DLD1 (cell line): ENCODE results near the gene ADAMTS6.

Experiments used
- in situ Hi-C: cut with HindIII; loops from 2 replicates; pipeline ENCODE4 v1.10.0; 2017; ENCODE audit warnings: low sequenced_read_pairs

ADAMTS6 gene

DNA sequence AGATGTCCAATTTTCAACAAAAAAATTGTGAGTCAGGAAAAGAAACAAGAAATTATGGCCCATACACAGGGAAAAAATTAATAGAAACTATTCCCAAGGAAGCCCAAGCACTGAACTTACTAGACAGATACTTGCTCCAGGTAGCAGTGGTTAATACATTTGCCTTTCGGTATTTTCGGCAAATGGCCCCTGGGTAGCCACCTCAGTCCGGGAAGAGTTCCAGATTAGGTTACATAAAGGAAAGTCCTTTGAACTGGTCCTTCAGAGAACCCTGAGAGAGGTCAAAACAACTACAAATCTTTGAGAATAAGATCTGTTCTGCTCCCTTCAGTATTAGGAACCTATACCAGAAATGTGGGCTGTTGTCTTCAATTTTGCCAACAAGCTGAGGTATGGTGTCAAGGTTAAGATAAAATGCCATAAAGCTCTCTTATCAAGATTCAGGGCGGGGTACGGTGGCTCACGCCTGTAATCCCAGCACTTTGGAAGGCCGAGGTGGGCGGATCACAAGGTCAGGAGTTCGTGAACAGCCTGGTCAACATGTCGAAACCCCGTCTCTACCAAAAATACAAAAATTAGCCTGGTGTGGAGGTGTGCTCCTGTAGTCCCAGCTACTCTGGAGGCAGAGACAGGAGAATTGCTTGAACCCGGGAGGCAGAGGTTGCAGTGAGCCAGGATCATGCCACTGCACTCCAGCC, 369.6 kb downstream of the ADAMTS6 start:
- in situ Hi-C loops = no loop called here

DNA sequence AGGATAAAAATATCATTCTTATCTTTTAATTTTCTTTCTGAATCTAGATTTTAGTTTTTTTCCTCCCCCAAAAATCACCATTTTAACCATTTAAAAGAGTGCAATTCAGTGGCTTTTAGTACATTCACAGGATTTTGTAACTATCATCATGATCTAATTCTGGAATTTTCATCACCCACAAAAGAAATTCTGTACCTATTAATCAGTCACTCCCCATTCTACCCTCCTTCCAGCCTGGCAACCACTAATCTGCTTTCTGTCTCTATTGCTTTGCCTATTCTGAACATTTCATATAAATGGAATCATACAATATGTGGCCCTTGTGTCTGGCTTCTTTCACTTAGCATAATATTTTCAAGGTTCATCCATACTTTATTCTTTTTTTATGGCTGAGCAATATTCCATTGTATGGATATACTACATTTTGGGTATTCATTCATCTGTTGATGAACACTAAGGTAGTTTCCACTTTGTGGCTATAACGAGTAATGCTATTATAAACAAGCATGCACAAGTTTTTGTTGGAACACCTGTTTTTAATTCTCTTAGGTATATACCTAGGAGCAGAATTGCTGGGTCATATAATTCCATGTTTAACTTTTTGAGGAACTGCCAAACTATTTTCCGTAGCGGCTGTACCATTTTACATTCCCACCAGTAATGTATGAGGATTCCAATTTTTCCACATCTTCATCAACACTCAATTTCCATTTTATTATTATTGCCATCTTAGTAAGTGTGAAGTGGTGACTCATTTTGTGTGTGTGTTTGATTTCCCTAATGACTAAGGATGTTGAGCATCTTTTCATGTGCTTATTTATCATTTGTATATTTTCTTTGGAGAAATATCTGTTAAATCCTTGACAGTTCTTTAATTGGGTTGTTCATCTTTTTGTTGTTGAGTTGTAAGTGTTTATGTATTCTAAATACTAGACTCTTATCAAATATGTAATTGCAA, 372.7 kb downstream of the ADAMTS6 start:
- in situ Hi-C loops = no loop called here

DNA sequence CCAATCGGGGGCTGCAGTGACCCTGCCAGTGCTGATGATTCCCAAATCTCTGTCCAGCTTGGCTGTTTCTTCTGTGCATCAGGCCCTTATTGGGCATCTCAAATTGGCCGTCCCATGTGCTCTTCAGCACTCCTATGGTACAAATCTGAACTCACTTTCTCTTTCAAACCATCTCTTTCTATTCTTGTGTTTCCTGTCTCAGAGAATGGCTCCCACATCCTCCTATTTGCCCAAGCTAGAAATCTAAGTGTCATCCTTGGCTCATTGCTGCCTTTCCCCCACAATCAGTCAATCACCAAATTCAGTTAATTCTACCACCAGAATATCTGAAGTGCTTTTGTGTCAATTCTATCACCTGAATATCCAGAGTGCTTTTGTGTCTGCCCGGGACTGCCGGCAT, 376.4 kb downstream of the ADAMTS6 start:
- in situ Hi-C loops = no loop called here

DNA sequence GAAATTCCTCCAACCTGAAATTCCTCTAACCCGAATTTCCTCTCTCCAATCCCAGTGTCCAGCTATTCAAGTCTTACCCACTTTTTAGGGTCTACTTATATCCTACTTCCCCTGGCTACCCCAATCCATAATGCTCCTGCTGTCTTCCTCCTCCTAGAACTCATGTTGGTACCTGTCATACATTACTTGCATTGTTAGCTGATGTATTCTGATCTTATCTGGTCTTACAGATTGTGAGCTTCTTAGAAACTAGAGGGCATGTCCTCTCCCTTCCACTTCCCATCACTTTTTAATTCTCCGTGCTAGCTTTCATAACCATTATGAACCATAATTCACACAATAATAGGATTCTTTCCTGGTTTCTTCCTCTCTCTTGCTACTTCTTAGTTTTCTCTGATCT, 376.9 kb downstream of the ADAMTS6 start:
- in situ Hi-C loops = no loop called here

DNA sequence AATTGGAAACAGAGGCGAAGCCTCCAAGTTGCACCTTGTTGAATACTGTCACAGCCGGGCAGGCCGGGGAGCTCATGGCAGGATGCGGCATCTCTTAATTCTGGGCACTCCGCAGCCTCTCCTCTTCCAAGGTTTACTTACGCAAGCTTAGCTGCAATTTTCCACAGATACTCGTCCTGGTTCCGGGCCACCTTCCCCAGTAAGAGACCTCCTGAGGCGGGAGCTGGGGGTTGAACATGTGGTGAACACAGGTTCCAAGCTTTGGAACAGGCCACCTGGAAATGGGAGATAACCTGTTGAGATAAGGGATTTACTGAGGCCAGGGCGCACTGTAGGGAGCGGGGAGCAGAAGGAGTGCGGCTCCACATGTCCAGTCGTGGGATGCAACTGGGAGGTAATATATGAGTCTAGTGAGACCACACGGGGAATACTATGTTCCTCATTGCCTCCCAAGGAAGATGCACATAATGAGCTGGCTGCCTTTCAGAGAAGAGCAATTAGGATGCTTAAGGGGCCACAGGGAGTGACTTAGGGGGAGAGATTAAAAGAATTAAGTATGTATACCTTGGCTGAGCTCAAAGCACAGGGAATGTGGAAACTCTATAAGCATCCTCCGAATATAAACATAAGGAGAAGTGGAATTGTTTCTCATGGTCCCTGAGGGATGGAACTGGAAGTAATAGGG, 377.8 kb downstream of the ADAMTS6 start:
- in situ Hi-C loops = no loop called here

DNA sequence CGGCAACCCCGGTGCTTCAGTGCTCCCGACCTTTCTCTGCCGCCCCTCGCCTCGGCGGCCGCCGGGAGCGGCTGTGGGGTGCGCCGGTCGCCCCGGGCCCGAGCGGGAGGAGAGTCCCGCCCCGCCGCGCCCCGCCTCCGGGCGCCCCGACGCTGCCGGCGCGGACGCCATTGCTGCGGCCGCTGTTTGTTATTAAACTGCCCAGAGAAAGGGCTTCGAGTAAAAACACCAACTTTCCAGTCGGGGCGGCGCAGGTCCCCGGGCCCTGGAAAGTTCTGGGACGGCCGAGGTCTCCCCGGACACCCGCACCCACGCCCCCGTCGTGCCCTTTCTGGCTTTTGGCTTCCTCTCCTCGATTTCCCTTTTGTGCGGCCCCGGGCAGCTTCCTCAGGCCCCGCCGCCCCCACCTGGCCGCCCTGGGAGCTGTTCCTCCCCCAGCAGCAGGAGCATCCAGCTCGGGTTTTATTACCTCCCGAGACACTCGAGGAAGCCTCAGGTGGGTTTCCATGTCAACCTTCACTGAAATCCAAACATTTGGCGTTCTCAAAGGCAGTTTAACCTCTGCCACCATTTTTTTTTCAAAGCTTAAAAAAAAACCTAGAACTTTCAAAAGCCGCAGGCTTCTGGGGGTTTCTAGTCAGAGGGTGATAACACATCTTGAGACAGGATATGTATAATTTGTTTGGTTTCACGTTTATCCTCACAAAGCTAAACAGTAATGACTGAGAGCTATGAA, 378.6 kb downstream of the ADAMTS6 start:
- in situ Hi-C loops = no loop called here

DNA sequence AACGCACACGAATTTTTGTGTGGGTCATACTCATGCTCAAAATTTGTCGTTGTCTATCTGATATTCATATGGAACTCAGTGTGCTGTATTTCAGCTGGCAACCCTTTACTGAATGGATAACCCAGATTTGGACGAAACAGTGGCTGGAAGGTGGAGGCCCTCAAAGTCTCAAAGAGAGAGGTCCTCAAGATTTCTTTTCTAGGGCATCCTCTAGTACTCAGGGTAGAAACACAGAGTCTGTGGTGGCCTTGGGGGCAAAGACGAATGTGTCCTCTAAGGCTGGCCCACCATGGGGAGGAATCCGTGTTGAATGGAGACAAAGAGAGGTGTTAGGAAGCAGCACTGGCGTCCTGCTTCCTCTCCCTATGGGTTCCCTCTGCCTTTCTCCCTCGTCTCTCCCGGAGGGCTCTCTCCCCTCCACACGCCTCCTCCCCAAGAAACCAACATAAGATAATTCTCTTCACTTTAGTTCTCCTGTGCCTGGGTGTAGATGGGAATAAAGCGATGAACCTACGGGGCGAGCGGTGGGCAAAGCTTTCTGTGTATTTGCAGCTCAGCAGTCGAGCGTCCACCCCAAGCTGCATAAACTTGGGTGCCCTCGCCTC, 379.2 kb downstream of the ADAMTS6 start:
- in situ Hi-C loops = no loop called here

DNA sequence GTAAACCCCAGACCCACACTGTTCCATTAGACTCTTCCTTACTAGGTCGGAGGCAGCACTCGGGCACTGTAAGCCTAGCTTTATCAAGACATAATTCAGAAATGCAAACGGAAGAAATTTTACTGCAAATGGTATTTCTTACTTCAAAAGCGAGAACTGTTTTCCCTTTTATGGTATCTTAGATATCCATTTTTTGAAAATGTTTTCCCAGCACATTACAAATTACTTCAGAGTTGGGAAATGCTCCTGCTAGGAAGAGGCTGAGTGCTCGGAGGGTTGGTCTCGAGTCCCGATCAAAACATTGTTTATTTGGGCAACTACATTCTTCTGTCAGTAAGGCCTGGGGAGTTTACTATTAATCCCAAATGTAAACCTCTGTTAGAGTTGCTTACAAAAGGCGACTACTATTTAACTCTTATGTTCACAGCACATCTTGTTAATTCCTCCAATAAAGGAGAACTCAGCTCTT, 380.1 kb downstream of the ADAMTS6 start:
- in situ Hi-C loops = no loop called here

DNA sequence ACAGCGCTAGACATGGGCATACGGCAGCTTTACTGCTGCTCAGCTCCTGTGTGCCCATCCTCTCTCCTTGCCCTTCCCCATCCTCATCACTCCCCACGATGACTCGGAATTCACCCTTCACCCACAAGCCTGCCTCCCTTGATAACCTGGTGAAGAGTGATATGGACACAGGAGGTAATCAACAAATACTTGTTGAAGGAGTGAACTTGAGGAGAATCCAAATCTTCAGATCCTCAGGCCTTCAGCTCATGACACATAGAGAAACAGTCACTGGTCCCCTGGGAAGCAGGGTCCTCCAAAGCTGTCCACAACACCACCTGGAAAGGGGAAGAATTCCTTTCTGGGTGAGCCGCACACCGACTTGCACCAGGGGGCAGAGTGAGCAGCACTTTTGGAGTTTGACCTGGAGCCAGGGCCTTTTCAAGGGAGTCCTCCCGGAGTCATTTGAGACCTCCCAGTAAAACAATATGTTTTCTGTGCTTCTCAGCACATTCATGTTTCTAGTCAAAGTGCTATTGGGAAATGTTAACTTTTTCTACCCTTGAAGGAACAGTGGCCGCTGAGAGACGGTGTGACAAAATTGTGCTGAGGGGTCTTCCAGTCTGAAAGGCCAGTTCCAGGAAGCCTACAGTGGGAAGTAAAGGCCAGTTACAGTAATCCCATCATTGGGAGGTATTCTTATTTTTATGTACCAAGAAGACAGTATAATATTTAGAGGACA, 380.6 kb downstream of the ADAMTS6 start:
- in situ Hi-C loops = no loop called here
